Frontal cortex (tissue), 4 donors: ENCODE data around the gene GJB6. TPM values are rescaled to one million over a fixed set of nuclear protein-coding genes. Genes with fewer than 3 reads are reported as not detected.
A peak's percentile ranks its signal among the peaks of the same experiment; 100 is the strongest.

Experiments
- DNase-seq, 2 donors: peaks; one replicate each; pipeline ENCODE4 v3.0.0; 2012; ENCODE audit warnings: low spot score in 2 of 2
- FAIRE-seq: peaks from 2 replicates; lab custom pipeline; 2012; peaks lifted over from hg19 to GRCh38; lab: Jason Lieb, UNC
- total RNA-seq: library from RNA; depleted of rRNA; stranded (reverse); fragments of >200 nt; gene quantifications from one replicate; pipeline ENCODE4 v1.2.3, GENCODE V29; 2014
- donor health status: control.
- donor health status: control.
- donor health status: control.

The GJB6 gene
- total RNA-seq, 1 donor from 2014 or later, result 12.6 TPM

GRCh38 chr13:20230913-20231838 lies 943 bp downstream of the GJB6 start:
- peak; percentile 44 to 46 for DNase-seq

DNA sequence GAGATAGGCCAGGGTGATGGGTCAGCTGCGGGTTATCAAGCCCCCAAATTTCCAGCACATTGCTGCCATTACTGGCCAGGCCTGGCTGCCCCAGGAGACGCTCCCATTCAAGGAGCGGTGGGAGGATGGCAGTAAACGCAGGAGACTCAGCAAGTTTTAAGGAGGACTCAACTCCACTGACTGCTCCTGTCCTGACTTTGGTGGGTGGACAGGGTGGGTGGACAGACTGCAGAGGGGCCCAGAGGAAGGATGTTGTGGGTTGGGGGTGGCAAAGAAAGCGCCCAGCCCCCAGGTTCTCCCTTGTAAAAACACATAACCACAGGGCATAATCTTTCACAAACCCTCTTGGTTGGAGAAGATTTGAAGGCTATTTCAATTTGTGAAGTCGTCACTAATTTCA lies 4.4 kb downstream of the GJB6 start:
- DNase-seq (no peak), FAIRE-seq (no peak)

More at GRCh38 chr13:20230913-20231838, 943 bp downstream of the GJB6 start:
- no peak for FAIRE-seq

DNA sequence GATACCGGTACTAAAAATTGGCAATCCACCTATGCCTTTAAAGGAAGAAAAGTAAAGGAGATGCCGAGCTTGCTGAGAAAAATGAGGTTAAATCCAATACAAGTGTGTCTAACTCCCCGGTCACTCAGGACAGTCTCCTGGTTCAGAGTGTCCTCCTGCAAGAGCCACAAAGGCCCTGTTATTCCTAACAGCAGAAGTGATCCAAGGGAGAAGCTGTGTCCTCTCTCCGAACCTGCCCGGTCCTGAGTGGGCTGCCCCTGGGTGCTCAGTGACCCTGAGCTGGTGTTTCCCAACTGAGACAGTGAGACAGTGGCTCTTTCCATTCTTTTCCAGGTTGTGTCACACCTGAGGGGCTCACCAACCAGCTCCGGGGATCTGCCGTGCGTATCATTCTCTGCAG lies 4.8 kb downstream of the GJB6 start:
- no peak for FAIRE-seq

GRCh38 chr13:20222553-20222952 lies 9.6 kb downstream of the GJB6 start:
- FAIRE-seq (no peak), DNase-seq (no peak)

More for the DNA sequence above, 4.8 kb downstream of the GJB6 start:
- no peak for DNase-seq

DNA sequence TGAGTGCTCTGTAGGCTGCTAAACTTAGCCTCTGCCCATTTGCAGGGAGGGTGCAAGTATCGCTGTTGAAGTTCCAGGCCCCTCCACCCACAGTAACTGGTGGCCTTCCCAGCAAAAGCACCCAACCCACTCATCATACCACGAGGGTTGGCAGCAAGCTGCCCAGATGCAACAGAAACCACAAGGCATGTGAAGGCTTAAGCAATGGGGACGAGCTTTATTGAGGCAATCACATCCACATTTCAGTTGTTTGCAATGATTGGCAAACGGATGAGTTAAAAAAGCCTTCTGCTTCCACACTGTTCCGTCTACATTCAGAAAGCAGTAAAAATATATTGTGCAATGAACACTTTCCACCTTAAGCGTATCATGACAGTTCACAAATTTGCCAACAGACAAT lies 10.3 kb downstream of the GJB6 start:
- FAIRE-seq (no peak), DNase-seq (no peak)

GRCh38 chr13:20219577-20219976 lies 12.5 kb downstream of the GJB6 start:
- no peak for DNase-seq
- FAIRE-seq, result no peak

DNA sequence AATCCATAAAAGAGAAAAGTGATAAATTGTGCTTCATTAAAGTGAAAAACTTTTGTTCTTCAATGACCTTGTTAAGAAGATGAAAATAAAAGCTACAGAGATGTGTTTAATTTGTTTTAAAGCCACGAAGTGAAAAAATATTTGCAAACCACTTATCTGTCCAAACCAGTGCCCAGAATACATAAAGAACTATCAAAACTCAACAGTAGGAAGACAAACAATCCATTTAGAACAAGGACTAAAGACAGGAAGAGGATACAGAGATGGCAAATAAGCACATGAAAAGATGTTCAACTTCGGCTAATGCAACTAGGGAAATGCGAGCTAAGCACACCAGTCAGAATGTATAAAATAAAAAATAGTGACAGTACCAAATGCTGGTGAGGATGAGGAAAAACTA lies 15.0 kb downstream of the GJB6 start:
- DNase-seq, result no peak
- no peak for FAIRE-seq

DNA sequence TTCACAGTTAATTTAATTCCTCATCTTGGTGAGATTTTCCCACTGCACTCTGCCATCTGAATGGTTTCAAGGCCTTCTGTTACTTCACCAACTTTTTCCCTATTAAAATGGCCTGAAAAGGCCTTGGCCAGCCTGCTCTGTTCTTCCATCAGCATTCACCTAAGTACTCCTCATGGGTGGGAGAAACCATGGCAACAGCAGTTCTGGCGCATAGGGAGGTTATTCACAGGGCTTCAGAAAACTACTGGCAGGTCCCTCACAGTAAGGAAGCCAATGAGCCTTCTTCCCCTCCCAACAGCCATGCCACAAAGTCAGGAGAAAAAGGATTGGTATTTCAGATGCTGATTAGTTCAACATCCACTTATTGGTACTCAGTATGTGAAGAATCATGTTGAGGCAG lies 22.2 kb downstream of the GJB6 start:
- FAIRE-seq (no peak), DNase-seq (no peak)

- FAIRE-seq, result no peak
- no peak for DNase-seq
These were observed 25.4 kb downstream of the GJB6 start for GRCh38 chr13:20206698-20207235.

DNA sequence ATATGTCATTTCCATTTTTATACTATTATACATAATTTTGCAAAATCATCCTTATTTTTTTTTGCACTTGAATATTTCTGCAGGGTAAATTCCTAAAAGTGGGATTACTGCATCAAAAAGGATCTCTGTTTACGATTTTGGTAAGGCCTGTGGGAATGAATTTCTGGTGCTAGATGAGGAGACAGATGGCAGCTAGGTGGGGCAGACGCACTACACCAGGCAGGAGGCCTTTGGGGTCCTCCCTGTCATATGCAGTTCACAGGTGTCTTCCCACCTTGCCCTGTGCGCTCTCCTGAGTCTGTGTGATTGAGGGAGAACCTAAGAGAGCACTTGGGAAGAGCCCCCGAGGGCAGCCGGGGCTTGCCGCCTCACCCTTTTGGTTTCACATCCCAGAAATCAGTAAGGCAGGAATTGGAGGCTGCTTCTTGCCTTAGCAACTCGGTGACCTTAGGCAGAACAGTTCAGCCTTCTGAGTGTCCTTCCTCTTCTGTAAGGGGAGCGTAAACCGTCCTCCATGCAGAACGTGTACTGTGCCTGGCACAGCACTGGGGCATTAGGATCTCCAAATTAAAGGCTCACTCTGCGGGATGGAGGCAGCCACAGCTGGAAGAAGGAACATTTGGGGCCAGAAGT lies 25.9 kb downstream of the GJB6 start:
- no peak for FAIRE-seq
- DNase-seq, result no peak

DNA sequence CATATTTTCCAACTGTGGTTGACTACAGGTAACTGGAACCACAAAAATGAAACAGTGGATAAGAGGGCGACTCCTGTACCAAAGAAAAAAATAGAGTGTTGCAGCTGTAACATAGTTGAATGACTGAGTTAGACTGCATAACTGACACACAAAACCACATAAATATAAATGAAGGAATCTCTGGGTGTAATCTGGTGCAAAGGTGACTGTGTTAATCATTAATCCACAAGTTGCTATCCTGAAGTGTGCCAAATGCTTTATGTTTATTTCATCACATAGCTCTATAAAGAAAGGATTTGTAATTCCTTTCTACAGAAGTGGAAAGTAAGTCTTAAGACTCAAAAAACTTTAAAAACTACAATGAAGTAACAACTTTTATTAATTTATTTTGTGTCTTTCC lies 33.3 kb downstream of the GJB6 start:
- no peak for DNase-seq
- no peak for FAIRE-seq

GRCh38 chr13:20197361-20197834 lies 34.7 kb downstream of the GJB6 start:
- FAIRE-seq (peak; percentile 81), DNase-seq (peak; percentile 65 to 66)

GRCh38 chr13:20195801-20196200 lies 36.3 kb downstream of the GJB6 start:
- FAIRE-seq, result no peak
- DNase-seq, result no peak

DNA sequence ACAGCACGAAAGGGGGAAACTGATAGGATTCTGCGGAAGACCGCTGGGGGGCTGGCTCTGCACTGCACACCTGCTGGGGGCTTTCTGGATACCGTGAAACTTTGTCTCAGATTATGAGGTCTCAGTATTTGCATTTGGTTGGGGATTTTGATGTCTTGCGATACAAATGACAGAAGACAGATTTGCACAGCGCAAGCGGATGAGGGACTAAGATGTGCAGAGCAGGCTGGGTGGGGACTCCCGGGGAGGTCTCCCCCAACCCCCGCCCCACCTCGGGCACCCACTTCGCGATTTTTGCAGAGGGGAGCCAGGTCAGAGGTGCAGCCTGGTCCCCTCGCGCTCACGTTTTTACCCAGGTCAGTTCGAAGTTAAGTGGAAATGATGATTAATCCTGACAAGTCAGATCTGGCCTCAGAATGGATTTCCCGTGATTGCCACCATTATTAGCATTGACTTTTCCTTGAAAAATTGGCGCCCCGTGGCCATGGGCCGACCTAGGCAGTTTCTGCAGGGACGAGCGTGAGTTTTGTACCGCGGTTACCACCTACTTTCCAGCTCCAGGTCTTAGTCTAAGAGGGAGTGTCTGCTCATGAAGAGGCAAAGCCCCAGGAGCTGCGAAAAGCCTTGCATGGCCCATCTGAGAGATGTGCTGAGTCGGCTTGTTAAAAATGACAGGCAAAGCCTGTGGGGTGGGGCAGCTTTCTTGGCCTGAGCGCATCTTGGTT lies 38.0 kb downstream of the GJB6 start:
- FAIRE-seq (no peak), DNase-seq (no peak)

GRCh38 chr13:20193162-20193906 lies 38.8 kb downstream of the GJB6 start:
- FAIRE-seq (no peak), DNase-seq (no peak)

- DNase-seq, result no peak
- FAIRE-seq, result no peak
These were observed 39.3 kb downstream of the GJB6 start, which contains the start of gene GJB2 for GRCh38 chr13:20192836-20193161. GJB2 (minus strand) TSS chr13:20192938; CDS start chr13:20189581, 3,357 bp downstream.

GRCh38 chr13:20192158-20192835 lies 39.8 kb downstream of the GJB6 start:
- no peak for FAIRE-seq
- peak in 1 of 2 donors; percentile 33 for DNase-seq

- FAIRE-seq (no peak), DNase-seq (no peak)
These were observed 40.6 kb downstream of the GJB6 start for GRCh38 chr13:20191311-20192157.
